HEK293 (cell line): Measurements from ENCODE around the gene LDLRAD4.

Experiments used
- CTCF ChIA-PET: fragments of 350-600 bp; formaldehyde crosslinking; extraction: SDS; loops from one replicate; lab custom pipeline; 2021; ENCODE audit warnings: antibody characterized with exemption; lab: Yijun Ruan, JAX
- POLR2A ChIA-PET: fragments of 300-600 bp; formaldehyde crosslinking; extraction: SDS; loops from one replicate; lab custom pipeline; 2020; ENCODE audit warnings: antibody characterized with exemption, inconsistent platforms; lab: Yijun Ruan, JAX
- H3K27ac ChIP-seq: fragments of 200-500 bp; sonication (Bioruptor generic); 2 replicates; pipeline ENCODE4 v1.5.1; 2014; ENCODE audit warnings: low read depth, low read length, control low read depth, inconsistent platforms; ENCODE audit errors: extremely low read depth
- H3K36me3 ChIP-seq, 2 experiments: fragments of 200-500 bp in 1 of 2; sonication (Bioruptor generic) in 1 of 2; 1 replicate in 1 of 2; 2 replicates in 1 of 2; pipeline ENCODE4 v1.5.1; 2014 to 2017; ENCODE audit warnings: inconsistent platforms in 2 of 2, low read length in 2 of 2; ENCODE audit not compliant: control insufficient read depth in 2 of 2, insufficient read depth in 1 of 2
- H3K4me1 ChIP-seq: fragments of 200-500 bp; sonication (Bioruptor generic); 2 replicates; pipeline ENCODE4 v1.5.1; 2014; ENCODE audit warnings: mild to moderate bottlenecking, low read length, inconsistent platforms; ENCODE audit not compliant: control insufficient read depth, insufficient read depth
- H3K4me3 ChIP-seq: 2 replicates; pipeline ENCODE4 v1.5.1; 2011; ENCODE audit warnings: low read depth, mild to moderate bottlenecking, control low read depth, low read length, moderate library complexity
- H3K9me3 ChIP-seq: fragments of 200-500 bp; sonication (Bioruptor generic); 2 replicates; pipeline ENCODE4 v1.5.1; 2014; ENCODE audit warnings: low read depth, low read length, inconsistent platforms; ENCODE audit not compliant: control insufficient read depth, insufficient read depth
- GLI4 ChIP-seq: fragments of 450-650 bp; formaldehyde crosslinking; IDR thresholded peaks from 2 replicates; pipeline ENCODE4 v1.5.1; 2016; ENCODE audit warnings: missing biosample characterization, missing genetic modification characterization
- KLF1 ChIP-seq: fragments of 450-650 bp; formaldehyde crosslinking; IDR thresholded peaks from 2 replicates; pipeline ENCODE4 v1.5.1; 2016; ENCODE audit warnings: missing biosample characterization, missing genetic modification characterization
- KLF7 ChIP-seq: fragments of 450-650 bp; formaldehyde crosslinking; IDR thresholded peaks from 2 replicates; pipeline ENCODE4 v1.5.1; 2016; ENCODE audit warnings: missing biosample characterization, missing genetic modification characterization, borderline replicate concordance
- OSR2 ChIP-seq: fragments of 450-650 bp; formaldehyde crosslinking; IDR thresholded peaks from 2 replicates; pipeline ENCODE4 v1.5.1; 2016; ENCODE audit warnings: missing biosample characterization, missing genetic modification characterization
- PATZ1 ChIP-seq: fragments of 450-650 bp; formaldehyde crosslinking; IDR thresholded peaks from 2 replicates; pipeline ENCODE4 v1.5.1; 2016; ENCODE audit warnings: missing biosample characterization, missing genetic modification characterization
- PRDM1 ChIP-seq: fragments of 450-650 bp; formaldehyde crosslinking; IDR thresholded peaks from 2 replicates; pipeline ENCODE4; 2016; ENCODE audit warnings: missing biosample characterization, missing genetic modification characterization
- TCF7L2 ChIP-seq: IDR thresholded peaks from 2 replicates; pipeline ENCODE4 v1.6.1; 2011; ENCODE audit warnings: low read depth, mild to moderate bottlenecking, inconsistent platforms, low read length, moderate library complexity, borderline replicate concordance
- TRIM28 ChIP-seq: IDR thresholded peaks from 2 replicates; pipeline ENCODE4 v1.6.1; 2011; ENCODE audit warnings: low read length, control low read depth, borderline replicate concordance
- ZBTB1 ChIP-seq: fragments of 450-650 bp; formaldehyde crosslinking; IDR thresholded peaks from 2 replicates; pipeline ENCODE4 v1.5.1; 2016; ENCODE audit warnings: missing biosample characterization, missing genetic modification characterization
- ZBTB49 ChIP-seq: fragments of 450-650 bp; formaldehyde crosslinking; IDR thresholded peaks from 2 replicates; pipeline ENCODE4 v1.5.1; 2016; ENCODE audit warnings: missing biosample characterization, missing genetic modification characterization, low read depth
- ZNF2 ChIP-seq: fragments of 450-650 bp; formaldehyde crosslinking; IDR thresholded peaks from 2 replicates; pipeline ENCODE4 v1.5.1; 2016; ENCODE audit warnings: missing biosample characterization, missing genetic modification characterization
- ZNF214 ChIP-seq: fragments of 450-650 bp; formaldehyde crosslinking; IDR thresholded peaks from 2 replicates; pipeline ENCODE4 v1.5.1; 2017; ENCODE audit warnings: missing biosample characterization, mild to moderate bottlenecking, missing genetic modification characterization, borderline replicate concordance
- ZNF324 ChIP-seq: fragments of 450-650 bp; formaldehyde crosslinking; IDR thresholded peaks from 2 replicates; pipeline ENCODE4 v1.5.1; 2016; ENCODE audit warnings: missing biosample characterization, missing genetic modification characterization
- ZNF362 ChIP-seq: fragments of 450-650 bp; formaldehyde crosslinking; IDR thresholded peaks from 2 replicates; pipeline ENCODE4 v1.5.1; 2016; ENCODE audit warnings: missing biosample characterization, missing genetic modification characterization
- ZNF366 ChIP-seq: fragments of 450-650 bp; formaldehyde crosslinking; conservative IDR thresholded peaks from 2 replicates; pipeline ENCODE4 v1.5.1; 2016; ENCODE audit warnings: missing biosample characterization, missing genetic modification characterization
- ZNF426 ChIP-seq: fragments of 450-650 bp; formaldehyde crosslinking; IDR thresholded peaks from 2 replicates; pipeline ENCODE4 v1.5.1; 2017; ENCODE audit warnings: missing biosample characterization, missing genetic modification characterization, mild to moderate bottlenecking, inconsistent platforms, moderate library complexity
- ZNF692 ChIP-seq: fragments of 450-650 bp; formaldehyde crosslinking; IDR thresholded peaks from 2 replicates; pipeline ENCODE4 v1.5.1; 2016; ENCODE audit warnings: missing biosample characterization, missing genetic modification characterization

The LDLRAD4 gene

GRCh38 chr18:13308369-13308768, 89.8 kb downstream of the LDLRAD4 start:
- H3K9me3 ChIP-seq: no peaks in the 10 kb centered on the region
- TF ChIP-seq OSR2: no peak
- TF ChIP-seq TRIM28: no peak
- TF ChIP-seq ZNF426 (tag by site-specific recombination): no peak
- no peak for TF ChIP-seq PATZ1 (tag by site-specific recombination)
- TF ChIP-seq KLF7 (tag by site-specific recombination): no peak
- no peak for TF ChIP-seq PRDM1 (tag by site-specific recombination)
- TF ChIP-seq ZNF324 (tag by site-specific recombination): no peak
- TF ChIP-seq TCF7L2: no peak
- no peak overlapping the region for H3K27ac ChIP-seq
- H3K4me3 ChIP-seq: no peak overlapping the region
- ChIA-PET CTCF (no interaction called here), POLR2A (no interaction called here)
- H3K4me1 ChIP-seq: no peaks in the 10 kb centered on the region
- no peaks in the 10 kb centered on the region for H3K36me3 ChIP-seq

GRCh38 chr18:13309031-13309747, 90.6 kb downstream of the LDLRAD4 start:
- H3K9me3 ChIP-seq: no peaks in the 10 kb centered on the region
- ChIA-PET CTCF (no interaction called here), POLR2A (no interaction called here)
- no peak overlapping the region for H3K27ac ChIP-seq
- H3K36me3 ChIP-seq: no peaks in the 10 kb centered on the region
- no peak overlapping the region for H3K4me3 ChIP-seq
- TF ChIP-seq ZNF362 (tag by site-specific recombination): no peak
- TF ChIP-seq GLI4 (tag by site-specific recombination): no peak
- no peaks in the 10 kb centered on the region for H3K4me1 ChIP-seq

GRCh38 chr18:13309748-13310670, 91.4 kb downstream of the LDLRAD4 start:
- no peak overlapping the region for H3K4me3 ChIP-seq
- H3K36me3 ChIP-seq: no peaks in the 10 kb centered on the region
- no peaks in the 10 kb centered on the region for H3K9me3 ChIP-seq
- CTCF ChIA-PET: interaction anchor here (0.7 kb wide), 1 partner anchor 9 kb away, joined by 3 read pairs; no protein-coding TSS in a partner anchor
- POLR2A ChIA-PET: no interaction called here
- TF ChIP-seq ZBTB1 (tag by site-specific recombination): no peak
- TF ChIP-seq ZNF2: no peak
- TF ChIP-seq KLF1 (tag by site-specific recombination): no peak
- H3K4me1 ChIP-seq: no peaks in the 10 kb centered on the region
- H3K27ac ChIP-seq: no peak overlapping the region

- POLR2A ChIA-PET: no interaction called here
- CTCF ChIA-PET: interaction anchor here (0.7 kb wide), 2 partner anchors 53 to 335 kb away, joined by 3 read pairs; no protein-coding TSS in a partner anchor
- Histone ChIP-seq H3K4me3 (no peak overlapping the region), H3K36me3 (no peaks in the 10 kb centered on the region), H3K9me3 (no peaks in the 10 kb centered on the region), H3K27ac (no peak overlapping the region), H3K4me1 (no peaks in the 10 kb centered on the region)
- TF ChIP-seq ZNF214 (no peak), ZBTB49 (tag by site-specific recombination) (no peak), ZNF366 (tag by site-specific recombination) (no peak), ZNF692 (tag by site-specific recombination) (no peak)
These were observed 92.6 kb downstream of the LDLRAD4 start for GRCh38 chr18:13311193-13311592.
